Keratinocyte (primary cell): ENCODE results near the gene DST. TPM values are rescaled to one million over a fixed set of nuclear protein-coding genes. Genes with fewer than 3 reads are reported as not detected.

Experiments used
- DNase-seq: peaks from one replicate; pipeline ENCODE4 v3.0.0-alpha.2; 2011; ENCODE audit warnings: low read depth, missing footprints, low spot score
- FAIRE-seq: peaks from 2 replicates; lab custom pipeline; 2011; peaks lifted over from hg19 to GRCh38; lab: Jason Lieb, UNC
- H2AFZ ChIP-seq: 2 replicates; pipeline ENCODE4 v1.6.0; 2012; ENCODE audit warnings: low read length, control low read depth, inconsistent platforms; ENCODE audit not compliant: control insufficient read depth
- H3K27ac ChIP-seq: 2 replicates; pipeline ENCODE4 v1.5.1; 2011; ENCODE audit warnings: low read length; ENCODE audit not compliant: control insufficient read depth, insufficient read depth
- H3K27me3 ChIP-seq: 3 replicates; pipeline ENCODE4 v1.6.0; 2011; ENCODE audit warnings: low read length; ENCODE audit not compliant: control insufficient read depth, insufficient read depth; ENCODE audit errors: extremely low read depth
- H3K36me3 ChIP-seq, 2 experiments: 2 replicates in 1 of 2; 3 replicates in 1 of 2; pipeline ENCODE4 v1.5.1; 2011; ENCODE audit warnings: low read length in 2 of 2, mild to moderate bottlenecking in 1 of 2; ENCODE audit not compliant: control insufficient read depth in 2 of 2, insufficient read depth in 2 of 2; ENCODE audit errors: extremely low read depth in 1 of 2
- H3K4me1 ChIP-seq: 3 replicates; pipeline ENCODE4 v1.5.1; 2011; ENCODE audit warnings: low read length; ENCODE audit not compliant: control insufficient read depth, insufficient read depth; ENCODE audit errors: extremely low read depth
- H3K4me2 ChIP-seq: 3 replicates; pipeline ENCODE4 v1.6.0; 2011; ENCODE audit warnings: low read depth, low read length; ENCODE audit not compliant: control insufficient read depth, insufficient read depth; ENCODE audit errors: extremely low read depth
- H3K4me3 ChIP-seq, 3 experiments: fragments of 200-600 bp in 1 of 3; sonication (generic) in 1 of 3; 2 replicates in 2 of 3; 3 replicates in 1 of 3; pipeline ENCODE4 v1.5.1; 2011 to 2016; ENCODE audit warnings: low read length in 3 of 3, mild to moderate bottlenecking in 3 of 3, control low read depth in 2 of 3, inconsistent platforms in 1 of 3, low read depth in 1 of 3, mixed read lengths in 1 of 3, mixed run types in 1 of 3, moderate library complexity in 1 of 3; ENCODE audit not compliant: control insufficient read depth in 2 of 3, insufficient read depth in 2 of 3; ENCODE audit errors: extremely low read depth in 1 of 3
- H3K79me2 ChIP-seq: 2 replicates; pipeline ENCODE4 v1.6.0; 2012; ENCODE audit warnings: low read length; ENCODE audit not compliant: control insufficient read depth, insufficient read depth
- H3K9ac ChIP-seq: 3 replicates; pipeline ENCODE4 v1.6.0; 2011; ENCODE audit warnings: low read length; ENCODE audit not compliant: control insufficient read depth, insufficient read depth; ENCODE audit errors: extremely low read depth
- H3K9me1 ChIP-seq: 3 replicates; pipeline ENCODE4 v1.6.0; 2011; ENCODE audit warnings: low read length; ENCODE audit not compliant: control insufficient read depth, insufficient read depth; ENCODE audit errors: extremely low read depth
- H3K9me3 ChIP-seq: 2 replicates; pipeline ENCODE4 v1.5.1; 2012; ENCODE audit warnings: low read depth, low read length; ENCODE audit not compliant: control insufficient read depth
- H4K20me1 ChIP-seq: 3 replicates; pipeline ENCODE4 v1.6.0; 2011; ENCODE audit warnings: low read length; ENCODE audit not compliant: control insufficient read depth, insufficient read depth; ENCODE audit errors: extremely low read depth
- CTCF ChIP-seq, 3 experiments: IDR thresholded peaks in 1 of 3; conservative IDR thresholded peaks in 1 of 3; optimal IDR thresholded peaks in 1 of 3; 2 replicates in 2 of 3; 3 replicates in 1 of 3; pipeline versions ENCODE3 to v1.5.1; 2011; ENCODE audit warnings: low read length in 3 of 3, mild to moderate bottlenecking in 3 of 3, moderate library complexity in 2 of 3, control low read depth in 1 of 3, inconsistent platforms in 1 of 3; ENCODE audit not compliant: insufficient read depth in 2 of 3; ENCODE audit errors: extremely low read depth in 1 of 3
- EZH2 ChIP-seq: IDR thresholded peaks from one replicate; pipeline ENCODE4 v1.6.1; 2012; ENCODE audit warnings: inconsistent platforms, mild to moderate bottlenecking, low read length, moderate library complexity
- dilution Hi-C: fragments of 300-500 bp; cut with MboI; formaldehyde crosslinking; loops from one replicate; pipeline ENCODE4 v1.7.0; 2020; ENCODE audit warnings: low sequenced_read_pairs; ENCODE audit not compliant: extremely low pct_ligation_motif_present
- polyA plus RNA-seq, 5 experiments: library from polyadenylated mRNA; depleted of rRNA in 3 of 5; stranded (reverse) in 3 of 5; stranded (forward) in 1 of 5; unstranded in 1 of 5; fragments of >200 nt; gene quantifications; 1 replicate in 1 of 5; 2 replicates in 3 of 5; 3 replicates in 1 of 5; pipeline versions ENCODE4 v1.2.1 to v1.2.3, GENCODE V29; 2011 to 2012; ENCODE audit warnings: missing spikeins in 2 of 5, low read depth in 1 of 5, low replicate concordance in 1 of 5

DST gene
- polyA plus RNA-seq, 1 donor (not counting 4 experiments of a cell fraction or from before 2014, with no cell fraction given) = 455 TPM

DNA sequence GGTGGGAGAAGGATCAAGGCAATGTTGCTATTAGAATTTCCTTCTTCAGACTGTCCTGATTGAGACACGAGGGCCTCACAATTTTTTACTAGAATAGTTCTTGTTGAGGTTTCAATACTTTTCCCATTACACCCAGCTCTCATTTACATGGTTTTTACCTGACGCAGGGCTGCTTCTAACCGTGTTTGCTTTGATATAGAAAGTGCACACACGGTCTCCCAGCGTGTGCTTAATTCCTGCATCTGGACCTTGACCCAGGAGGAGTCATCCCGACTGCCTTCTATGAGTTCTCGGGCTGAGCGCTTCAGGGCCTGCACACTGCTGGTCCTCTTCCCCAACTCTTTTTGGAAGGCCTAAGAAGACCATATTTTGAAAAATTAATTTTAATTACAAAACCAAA is 160.2 kb downstream of the DST start:
- H2AFZ ChIP-seq = no peak overlapping the region
- H3K79me2 ChIP-seq = no peaks in the 10 kb centered on the region
- no peaks in the 10 kb centered on the region for H3K27me3 ChIP-seq
- no peak overlapping the region for H3K27ac ChIP-seq
- peaks cover 3 to 9% of the 10 kb centered on the region in 2 experiments for H3K36me3 ChIP-seq
- H3K9ac ChIP-seq = no peak overlapping the region
- FAIRE-seq = no peak
- no peaks in the 10 kb centered on the region for H4K20me1 ChIP-seq
- dilution Hi-C loops = no loop called here
- TF ChIP-seq EZH2 = no peak
- no peak for TF ChIP-seq CTCF (optimal IDR thresholded peaks at IDR 0.05 in 1 of 3, IDR thresholded peaks at IDR 0.05 in 1 of 3, conservative IDR thresholded peaks at IDR 0.05 in 1 of 3; ENCODE audit: extremely low read depth in 1 of 3, insufficient read depth in 2 of 3, low read length in 3 of 3)
- peaks cover 3% of the 10 kb centered on the region for H3K9me1 ChIP-seq
- H3K4me1 ChIP-seq = no peaks in the 10 kb centered on the region
- no peak overlapping the region for H3K4me3 ChIP-seq
- DNase-seq = no peak
- H3K4me2 ChIP-seq = no peak overlapping the region
- no peaks in the 10 kb centered on the region for H3K9me3 ChIP-seq

DNA sequence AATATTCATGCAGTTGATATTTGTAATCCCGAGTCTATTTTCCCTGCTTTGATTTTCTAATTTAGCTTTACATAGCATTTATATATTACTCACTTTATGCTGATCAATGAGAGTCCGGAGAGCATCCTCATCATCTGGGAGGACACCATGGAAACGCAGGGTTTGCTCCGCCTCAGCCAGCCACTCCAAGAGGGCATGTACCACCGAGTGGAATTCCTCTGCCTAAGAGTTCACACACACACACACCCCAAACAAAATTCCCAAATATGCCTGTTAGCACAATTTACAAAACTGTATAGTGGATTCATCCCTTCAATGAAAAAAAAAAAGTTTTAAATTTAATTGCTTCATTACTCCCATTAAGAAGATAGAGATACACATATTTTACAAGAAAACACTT is 160.7 kb downstream of the DST start:
- TF ChIP-seq CTCF (optimal IDR thresholded peaks at IDR 0.05 in 1 of 3, IDR thresholded peaks at IDR 0.05 in 1 of 3, conservative IDR thresholded peaks at IDR 0.05 in 1 of 3; ENCODE audit: extremely low read depth in 1 of 3, insufficient read depth in 2 of 3, low read length in 3 of 3) = no peak
- no peak for TF ChIP-seq EZH2
- H3K4me2 ChIP-seq = no peak overlapping the region
- no peak overlapping the region for H2AFZ ChIP-seq
- no peaks in the 10 kb centered on the region for H3K79me2 ChIP-seq
- H3K9me1 ChIP-seq = peaks cover 3% of the 10 kb centered on the region
- H4K20me1 ChIP-seq = no peaks in the 10 kb centered on the region
- H3K27ac ChIP-seq = no peak overlapping the region
- DNase-seq (no peak), FAIRE-seq (no peak)
- no peak overlapping the region for H3K4me3 ChIP-seq
- dilution Hi-C loops = no loop called here
- no peaks in the 10 kb centered on the region for H3K4me1 ChIP-seq
- no peaks in the 10 kb centered on the region for H3K9me3 ChIP-seq
- H3K9ac ChIP-seq = no peak overlapping the region
- H3K36me3 ChIP-seq = peaks cover 6 to 9% of the 10 kb centered on the region in 2 experiments
- no peaks in the 10 kb centered on the region for H3K27me3 ChIP-seq
